ENCODE results near the gene PSMA8.

Gene PSMA8

GRCh38 chr18:26176134-26176533 is 42.5 kb downstream of the PSMA8 start:
- H3K27me3 Mint-ChIP-seq (ENCODE audit: low read depth, poor library complexity), result no peaks in the 10 kb centered on the region
- no peak overlapping the region for H3K27ac Mint-ChIP-seq

GRCh38 chr18:26181343-26181826 is 47.7 kb downstream of the PSMA8 start:
- peaks cover 7% of the 10 kb centered on the region for H3K9me3 Mint-ChIP-seq
- DNase-seq, result no peak
- no peaks in the 10 kb centered on the region for H3K4me1 Mint-ChIP-seq

More at GRCh38 chr18:26176134-26176533, 42.5 kb downstream of the PSMA8 start:
- H3K36me3 Mint-ChIP-seq (ENCODE audit: low read depth), result no peaks in the 10 kb centered on the region
- DNase-seq, result no peak
- peaks cover 16% of the 10 kb centered on the region for H3K4me1 Mint-ChIP-seq
- no peaks in the 10 kb centered on the region for H3K9me3 Mint-ChIP-seq
- no peak overlapping the region for H3K4me3 Mint-ChIP-seq
- TF ChIP-seq CTCF (IDR thresholded peaks at IDR 0.05), result no peak

GRCh38 chr18:26183395-26184112 is 49.9 kb downstream of the PSMA8 start:
- Mint-ChIP-seq H3K36me3 (ENCODE audit: low read depth) (no peaks in the 10 kb centered on the region), H3K27me3 (ENCODE audit: low read depth, poor library complexity) (no peaks in the 10 kb centered on the region), H3K9me3 (peaks cover 18% of the 10 kb centered on the region), H3K4me3 (no peak overlapping the region), H3K27ac (no peak overlapping the region), H3K4me1 (no peaks in the 10 kb centered on the region)
- TF ChIP-seq CTCF (IDR thresholded peaks at IDR 0.05), result no peak
- no peak for DNase-seq

More at GRCh38 chr18:26181343-26181826, 47.7 kb downstream of the PSMA8 start:
- Mint-ChIP-seq H3K4me3 (no peak overlapping the region), H3K27ac (no peak overlapping the region), H3K36me3 (ENCODE audit: low read depth) (no peaks in the 10 kb centered on the region), H3K27me3 (ENCODE audit: low read depth, poor library complexity) (no peaks in the 10 kb centered on the region)
- TF ChIP-seq CTCF (IDR thresholded peaks at IDR 0.05), result no peak

- H3K27ac Mint-ChIP-seq, result no peak overlapping the region
- H3K36me3 Mint-ChIP-seq (ENCODE audit: low read depth), result no peaks in the 10 kb centered on the region
- peaks cover 18% of the 10 kb centered on the region for H3K9me3 Mint-ChIP-seq
- DNase-seq, result no peak
- H3K4me3 Mint-ChIP-seq, result no peak overlapping the region
- no peaks in the 10 kb centered on the region for H3K4me1 Mint-ChIP-seq
- TF ChIP-seq CTCF (IDR thresholded peaks at IDR 0.05), result no peak
- H3K27me3 Mint-ChIP-seq (ENCODE audit: low read depth, poor library complexity), result peaks cover 4% of the 10 kb centered on the region
Measured at GRCh38 chr18:26185267-26185666, 51.6 kb downstream of the PSMA8 start.

GRCh38 chr18:26190506-26190905 is 56.8 kb downstream of the PSMA8 start:
- no peak overlapping the region for H3K4me3 Mint-ChIP-seq
- H3K27me3 Mint-ChIP-seq (ENCODE audit: low read depth, poor library complexity), result peaks cover 6% of the 10 kb centered on the region
- H3K4me1 Mint-ChIP-seq, result no peaks in the 10 kb centered on the region
- peaks cover 11% of the 10 kb centered on the region for H3K9me3 Mint-ChIP-seq
- H3K36me3 Mint-ChIP-seq (ENCODE audit: low read depth), result no peaks in the 10 kb centered on the region
- DNase-seq, result no peak
- TF ChIP-seq CTCF (IDR thresholded peaks at IDR 0.05), result no peak
- no peak overlapping the region for H3K27ac Mint-ChIP-seq

- Mint-ChIP-seq H3K4me3 (no peak overlapping the region), H3K4me1 (no peaks in the 10 kb centered on the region), H3K27ac (no peak overlapping the region), H3K9me3 (peaks cover 10% of the 10 kb centered on the region), H3K36me3 (ENCODE audit: low read depth) (no peaks in the 10 kb centered on the region), H3K27me3 (ENCODE audit: low read depth, poor library complexity) (peaks cover 6% of the 10 kb centered on the region)
- no peak for DNase-seq
- TF ChIP-seq CTCF (IDR thresholded peaks at IDR 0.05), result no peak
Measured at GRCh38 chr18:26192233-26192632, 58.6 kb downstream of the PSMA8 start.
